Fibroblast of skin of left biceps (primary cell): ENCODE measurements around the gene PFAS.
A peak's percentile ranks its signal among the peaks of the same experiment; 100 is the strongest.
"Not testable (repeated sequence)": the region's sequence is repeated elsewhere in the genome, so short reads cannot be mapped to it uniquely, and the experiment has no call there.

ENCODE experiments used
- DNase-seq, 2 experiments: peaks; one replicate each; pipeline ENCODE4 v3.0.0-alpha.2; 2013; ENCODE audit warnings: low read depth in 2 of 2

The PFAS gene

GRCh38 chr17:8225813-8226535 is 23.1 kb upstream of the PFAS start:
- DNase-seq: peak; percentile 53 to 61

GRCh38 chr17:8226536-8227237 is 22.4 kb upstream of the PFAS start:
- peak; percentile 83 for DNase-seq

- no peak for DNase-seq
These were observed 21.9 kb upstream of the PFAS start for GRCh38 chr17:8227238-8227581.

- DNase-seq: no peak
These were observed 17.4 kb upstream of the PFAS start for GRCh38 chr17:8231701-8232100.

GRCh38 chr17:8234361-8235270 is 14.5 kb upstream of the PFAS start:
- DNase-seq: no peak

GRCh38 chr17:8235676-8236075 is 13.4 kb upstream of the PFAS start:
- DNase-seq: no peak

- DNase-seq: no peak
These were observed 11.9 kb upstream of the PFAS start for GRCh38 chr17:8237175-8237574.

GRCh38 chr17:8237886-8238285 is 11.2 kb upstream of the PFAS start:
- DNase-seq: no peak

GRCh38 chr17:8243827-8244226 is 5.3 kb upstream of the PFAS start:
- no peak for DNase-seq

GRCh38 chr17:8244768-8245167 is 4.3 kb upstream of the PFAS start:
- no peak for DNase-seq

- no peak for DNase-seq
These were observed 772 bp downstream of the PFAS start for GRCh38 chr17:8249621-8250500.

GRCh38 chr17:8251411-8251810 is 2.3 kb downstream of the PFAS start:
- not testable (repeated sequence) for DNase-seq

- DNase-seq: no peak
These were observed 4.7 kb downstream of the PFAS start for GRCh38 chr17:8253801-8254200.

- DNase-seq: no peak
These were observed 5.8 kb downstream of the PFAS start for GRCh38 chr17:8254881-8255280.

- no peak for DNase-seq
These were observed 6.4 kb downstream of the PFAS start for GRCh38 chr17:8255499-8255898.

- no peak for DNase-seq
These were observed 7.2 kb downstream of the PFAS start for GRCh38 chr17:8256291-8256690.

GRCh38 chr17:8256691-8257090 is 7.6 kb downstream of the PFAS start:
- no peak for DNase-seq

- no peak for DNase-seq
These were observed 8.7 kb downstream of the PFAS start for GRCh38 chr17:8257801-8258200.

GRCh38 chr17:8264320-8264719 is 15.2 kb downstream of the PFAS start:
- no peak for DNase-seq

- DNase-seq: no peak
These were observed 15.9 kb downstream of the PFAS start for GRCh38 chr17:8264836-8265542.
